ENCODE data around the gene UBE2Q1.

The UBE2Q1 gene

GRCh38 chr1:154558720-154559465 is 431 bp upstream of the UBE2Q1 start:
- Histone ChIP-seq H3K23ac (ENCODE audit: low read length) (no peak overlapping the region), H4K5ac (ENCODE audit: low read length) (peak overlapping the region; percentile 12), H3K18ac (ENCODE audit: low read length) (peak overlapping the region; percentile 13), H3K27ac (ENCODE audit: low read depth, low read length) (peak overlapping the region; percentile 66), H3K79me1 (ENCODE audit: low read length) (peaks cover 19% of the 10 kb centered on the region), H2AK5ac (ENCODE audit: low read length) (no peak overlapping the region), H3K9ac (ENCODE audit: low read length) (peak overlapping the region; percentile 73), H3K4me2 (ENCODE audit: low read length) (peak overlapping the region; percentile 52), H2BK120ac (ENCODE audit: low read depth, low read length) (no peak overlapping the region), H3K4me3 (ENCODE audit: low read length) (no peak overlapping the region), H4K8ac (ENCODE audit: low read depth, low read length) (no peak overlapping the region), H3K4me1 (ENCODE audit: control insufficient read depth, low read depth, low read length) (peaks cover 10% of the 10 kb centered on the region), H3K36me3 (ENCODE audit: control insufficient read depth, insufficient read depth, low read length) (peaks cover 3% of the 10 kb centered on the region), H3K56ac (ENCODE audit: low read length) (peak overlapping the region; percentile 91), H2BK5ac (ENCODE audit: low read length) (peak overlapping the region; percentile 35), H3K79me2 (ENCODE audit: control insufficient read depth, insufficient read depth, low read length) (peaks cover 26% of the 10 kb centered on the region), H3K4ac (ENCODE audit: low read depth, low read length) (peak overlapping the region; percentile 98), H2BK15ac (replicated peaks; ENCODE audit: low read depth) (no peak overlapping the region), H3K27me3 (ENCODE audit: insufficient read depth, low read length, poor library complexity) (no peaks in the 10 kb centered on the region)
- DNase-seq, result peak; percentile 99
- no CpG with 5 or more reads among the region's 57 CpGs for WGBS (ENCODE audit: extremely low coverage, insufficient coverage, low lambda C conversion rate)

- Histone ChIP-seq H3K36me3 (ENCODE audit: control insufficient read depth, insufficient read depth, low read length) (peaks cover 10% of the 10 kb centered on the region), H3K4me2 (ENCODE audit: low read length) (peak overlapping the region; percentile 98), H3K4me3 (ENCODE audit: low read length) (peak overlapping the region; percentile 73), H4K8ac (ENCODE audit: low read depth, low read length) (no peak overlapping the region), H2AK5ac (ENCODE audit: low read length) (no peak overlapping the region), H2BK120ac (ENCODE audit: low read depth, low read length) (no peak overlapping the region), H3K18ac (ENCODE audit: low read length) (peak overlapping the region; percentile 97), H2BK15ac (replicated peaks; ENCODE audit: low read depth) (no peak overlapping the region), H3K9ac (ENCODE audit: low read length) (peak overlapping the region; percentile 93), H3K4ac (ENCODE audit: low read depth, low read length) (no peak overlapping the region), H3K27me3 (ENCODE audit: insufficient read depth, low read length, poor library complexity) (no peaks in the 10 kb centered on the region), H3K4me1 (ENCODE audit: control insufficient read depth, low read depth, low read length) (peaks cover 10% of the 10 kb centered on the region), H3K27ac (ENCODE audit: low read depth, low read length) (no peak overlapping the region), H3K23ac (ENCODE audit: low read length) (peak overlapping the region; percentile 48), H4K5ac (ENCODE audit: low read length) (no peak overlapping the region), H3K79me1 (ENCODE audit: low read length) (peaks cover 19% of the 10 kb centered on the region), H2BK5ac (ENCODE audit: low read length) (no peak overlapping the region), H3K56ac (ENCODE audit: low read length) (peak overlapping the region; percentile 92), H3K79me2 (ENCODE audit: control insufficient read depth, insufficient read depth, low read length) (peaks cover 26% of the 10 kb centered on the region)
- DNase-seq, result peak; percentile 45
- no CpG with 5 or more reads among the region's 7 CpGs for WGBS (ENCODE audit: extremely low coverage, insufficient coverage, low lambda C conversion rate)
Observed at GRCh38 chr1:154557248-154557938, 1.1 kb downstream of the UBE2Q1 start.

GRCh38 chr1:154556422-154556821 is 2.0 kb downstream of the UBE2Q1 start:
- H3K18ac ChIP-seq (ENCODE audit: low read length), result no peak overlapping the region
- H4K8ac ChIP-seq (ENCODE audit: low read depth, low read length), result no peak overlapping the region
- H2AK5ac ChIP-seq (ENCODE audit: low read length), result no peak overlapping the region
- no peak overlapping the region for H3K27ac ChIP-seq (ENCODE audit: low read depth, low read length)
- H4K5ac ChIP-seq (ENCODE audit: low read length), result no peak overlapping the region
- H3K27me3 ChIP-seq (ENCODE audit: insufficient read depth, low read length, poor library complexity), result no peaks in the 10 kb centered on the region
- H3K79me1 ChIP-seq (ENCODE audit: low read length), result peaks cover 19% of the 10 kb centered on the region
- H3K4me1 ChIP-seq (ENCODE audit: control insufficient read depth, low read depth, low read length), result peaks cover 10% of the 10 kb centered on the region
- H3K4me2 ChIP-seq (ENCODE audit: low read length), result peak overlapping the region; percentile 98
- no CpG with 5 or more reads among the region's 4 CpGs for WGBS (ENCODE audit: extremely low coverage, insufficient coverage, low lambda C conversion rate)
- peak overlapping the region; percentile 69 for H3K23ac ChIP-seq (ENCODE audit: low read length)
- H3K4ac ChIP-seq (ENCODE audit: low read depth, low read length), result no peak overlapping the region
- H3K56ac ChIP-seq (ENCODE audit: low read length), result peak overlapping the region; percentile 92
- peak; percentile 81 for DNase-seq
- H2BK120ac ChIP-seq (ENCODE audit: low read depth, low read length), result no peak overlapping the region
- no peak overlapping the region for H2BK15ac ChIP-seq (replicated peaks; ENCODE audit: low read depth)
- H2BK5ac ChIP-seq (ENCODE audit: low read length), result no peak overlapping the region
- H3K4me3 ChIP-seq (ENCODE audit: low read length), result no peak overlapping the region
- H3K9ac ChIP-seq (ENCODE audit: low read length), result peak overlapping the region; percentile 93
- H3K36me3 ChIP-seq (ENCODE audit: control insufficient read depth, insufficient read depth, low read length), result peaks cover 16% of the 10 kb centered on the region
- peaks cover 26% of the 10 kb centered on the region for H3K79me2 ChIP-seq (ENCODE audit: control insufficient read depth, insufficient read depth, low read length)

GRCh38 chr1:154553056-154554030 is 5.1 kb downstream of the UBE2Q1 start:
- Histone ChIP-seq H3K23ac (ENCODE audit: low read length) (no peak overlapping the region), H3K4me2 (ENCODE audit: low read length) (no peak overlapping the region), H2BK15ac (replicated peaks; ENCODE audit: low read depth) (no peak overlapping the region), H3K27ac (ENCODE audit: low read depth, low read length) (no peak overlapping the region), H4K5ac (ENCODE audit: low read length) (no peak overlapping the region), H3K56ac (ENCODE audit: low read length) (no peak overlapping the region), H3K36me3 (ENCODE audit: control insufficient read depth, insufficient read depth, low read length) (peaks cover 32% of the 10 kb centered on the region), H3K9ac (ENCODE audit: low read length) (no peak overlapping the region), H4K8ac (ENCODE audit: low read depth, low read length) (no peak overlapping the region), H2BK120ac (ENCODE audit: low read depth, low read length) (no peak overlapping the region), H3K4ac (ENCODE audit: low read depth, low read length) (no peak overlapping the region), H2BK5ac (ENCODE audit: low read length) (no peak overlapping the region), H3K4me1 (ENCODE audit: control insufficient read depth, low read depth, low read length) (peaks cover 10% of the 10 kb centered on the region), H3K4me3 (ENCODE audit: low read length) (no peak overlapping the region), H3K79me2 (ENCODE audit: control insufficient read depth, insufficient read depth, low read length) (peaks cover 26% of the 10 kb centered on the region), H2AK5ac (ENCODE audit: low read length) (no peak overlapping the region), H3K79me1 (ENCODE audit: low read length) (peaks cover 22% of the 10 kb centered on the region), H3K27me3 (ENCODE audit: insufficient read depth, low read length, poor library complexity) (no peaks in the 10 kb centered on the region), H3K18ac (ENCODE audit: low read length) (no peak overlapping the region)
- no peak for DNase-seq
- no CpG with 5 or more reads among the region's 12 CpGs for WGBS (ENCODE audit: extremely low coverage, insufficient coverage, low lambda C conversion rate)

- H3K36me3 ChIP-seq (ENCODE audit: control insufficient read depth, insufficient read depth, low read length), result peaks cover 32% of the 10 kb centered on the region
Observed at GRCh38 chr1:154552036-154552435, 6.4 kb downstream of the UBE2Q1 start.

More at GRCh38 chr1:154552036-154552435, 6.4 kb downstream of the UBE2Q1 start:
- Histone ChIP-seq H3K56ac (ENCODE audit: low read length) (no peak overlapping the region), H3K27me3 (ENCODE audit: insufficient read depth, low read length, poor library complexity) (no peaks in the 10 kb centered on the region), H3K18ac (ENCODE audit: low read length) (no peak overlapping the region), H3K27ac (ENCODE audit: low read depth, low read length) (no peak overlapping the region), H4K8ac (ENCODE audit: low read depth, low read length) (no peak overlapping the region), H4K5ac (ENCODE audit: low read length) (no peak overlapping the region), H2AK5ac (ENCODE audit: low read length) (no peak overlapping the region), H2BK5ac (ENCODE audit: low read length) (no peak overlapping the region), H3K4ac (ENCODE audit: low read depth, low read length) (no peak overlapping the region), H3K79me1 (ENCODE audit: low read length) (peaks cover 14% of the 10 kb centered on the region), H2BK120ac (ENCODE audit: low read depth, low read length) (no peak overlapping the region), H3K79me2 (ENCODE audit: control insufficient read depth, insufficient read depth, low read length) (peaks cover 16% of the 10 kb centered on the region), H3K4me1 (ENCODE audit: control insufficient read depth, low read depth, low read length) (peaks cover 7% of the 10 kb centered on the region), H3K9ac (ENCODE audit: low read length) (no peak overlapping the region), H3K4me3 (ENCODE audit: low read length) (no peak overlapping the region), H2BK15ac (replicated peaks; ENCODE audit: low read depth) (no peak overlapping the region), H3K4me2 (ENCODE audit: low read length) (no peak overlapping the region), H3K23ac (ENCODE audit: low read length) (no peak overlapping the region)
- DNase-seq, result no peak
- WGBS (ENCODE audit: extremely low coverage, insufficient coverage, low lambda C conversion rate), result no CpG with 5 or more reads among the region's 6 CpGs

Measured in mesendoderm (in vitro differentiated cells).